Activated CD8-positive, alpha-beta memory T cell treated with anti-CD3 and anti-CD28 coated beads, Interleukin-2, amount 50 U/mL, for 48 hours (primary cell): Measurements from ENCODE around the gene OR10C1.
"Not testable (repeated sequence)": the region's sequence is repeated elsewhere in the genome, so short reads cannot be mapped to it uniquely, and the experiment has no call there.

Source experiments
- DNase-seq: peaks from one replicate; pipeline ENCODE4 v3.0.0-alpha.2; 2020

Gene OR10C1, protein sequence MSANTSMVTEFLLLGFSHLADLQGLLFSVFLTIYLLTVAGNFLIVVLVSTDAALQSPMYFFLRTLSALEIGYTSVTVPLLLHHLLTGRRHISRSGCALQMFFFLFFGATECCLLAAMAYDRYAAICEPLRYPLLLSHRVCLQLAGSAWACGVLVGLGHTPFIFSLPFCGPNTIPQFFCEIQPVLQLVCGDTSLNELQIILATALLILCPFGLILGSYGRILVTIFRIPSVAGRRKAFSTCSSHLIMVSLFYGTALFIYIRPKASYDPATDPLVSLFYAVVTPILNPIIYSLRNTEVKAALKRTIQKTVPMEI

DNA sequence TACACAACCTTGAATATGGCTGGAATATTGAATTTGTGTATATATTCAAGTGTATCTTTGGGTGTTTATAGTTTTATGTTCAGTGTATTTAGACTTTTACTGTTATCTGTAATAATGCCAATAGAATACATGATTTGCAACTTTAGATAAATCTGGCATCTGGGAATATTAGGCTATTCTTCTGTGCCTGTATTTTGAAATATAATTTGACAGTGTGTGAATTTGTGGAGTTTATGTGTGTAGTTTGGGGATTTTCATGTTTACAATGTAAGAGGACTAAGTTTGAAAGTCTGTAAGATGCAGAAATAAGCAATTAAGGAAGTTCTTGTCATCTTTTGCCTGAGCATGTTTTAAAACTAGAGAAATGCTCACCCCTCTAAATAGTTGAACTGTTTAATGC lies at the start of gene OR10C1:
OR10C1 (plus strand) TSS at position 301 of the 400 bp plus-strand sequence. CDS start 710 bp downstream, outside the sequence.
- DNase-seq = no peak

DNA sequence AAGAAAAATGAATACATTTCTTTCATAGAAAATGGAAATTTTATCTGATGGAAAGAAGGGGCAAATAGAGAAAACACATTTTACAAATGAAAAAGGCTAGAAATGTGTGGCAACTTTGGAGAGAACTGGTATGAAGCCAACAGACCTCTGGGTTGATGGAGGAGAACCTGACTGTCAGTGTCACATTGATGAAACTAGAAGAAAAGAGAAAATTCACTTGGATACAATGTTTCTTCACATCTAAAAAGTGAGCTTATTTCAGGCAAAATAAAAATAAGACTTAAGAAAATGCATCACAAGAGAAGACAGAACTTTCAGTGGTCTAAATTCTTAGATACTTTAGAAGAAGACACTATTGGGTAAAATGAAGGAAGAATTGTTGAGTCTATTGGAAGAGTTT lies 43.8 kb upstream of the OR10C1 start, which contains the start of gene OR12D2:
OR12D2 (plus strand) TSS at position 301 of the 400 bp plus-strand sequence. CDS start 1,069 bp downstream, outside the sequence.
- DNase-seq = no peak

DNA sequence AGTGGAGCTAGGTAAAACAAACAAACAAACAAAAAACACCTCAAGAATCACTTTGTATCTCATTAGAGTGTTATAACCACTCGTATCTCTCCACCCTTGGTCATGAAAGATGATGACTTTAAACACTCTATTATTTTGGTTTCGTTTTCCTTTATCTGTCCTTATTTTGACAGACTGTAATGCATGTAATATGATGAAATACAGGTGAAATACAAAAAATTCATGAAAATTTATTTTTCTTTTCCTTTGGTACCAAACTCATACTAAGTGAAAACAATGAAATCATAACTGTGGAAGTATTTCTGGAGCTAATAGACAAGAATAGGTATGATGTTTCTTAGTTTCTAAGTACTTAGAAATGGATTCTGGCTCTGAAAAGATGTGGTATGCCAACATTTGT lies 39.6 kb upstream of the OR10C1 start:
- no peak for DNase-seq

DNA sequence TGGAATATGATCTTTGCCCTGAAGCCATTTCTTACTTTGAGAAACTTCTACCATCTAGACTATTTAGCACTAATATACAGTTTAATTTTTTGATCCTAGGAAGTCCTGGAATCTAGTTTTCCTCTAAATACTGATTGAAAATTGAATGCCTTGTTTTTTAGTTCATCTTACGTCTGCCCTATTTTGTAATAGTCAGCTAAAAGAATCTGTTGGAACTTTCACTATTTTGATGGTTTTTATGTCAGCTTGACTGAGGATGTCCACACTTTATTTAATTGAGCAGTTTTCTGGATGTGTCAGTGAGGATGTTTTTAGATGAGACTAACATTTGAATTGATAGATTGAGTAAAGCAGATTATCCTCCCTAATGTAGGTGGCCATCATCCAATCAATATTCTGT lies 35.3 kb upstream of the OR10C1 start:
- DNase-seq = no peak

DNA sequence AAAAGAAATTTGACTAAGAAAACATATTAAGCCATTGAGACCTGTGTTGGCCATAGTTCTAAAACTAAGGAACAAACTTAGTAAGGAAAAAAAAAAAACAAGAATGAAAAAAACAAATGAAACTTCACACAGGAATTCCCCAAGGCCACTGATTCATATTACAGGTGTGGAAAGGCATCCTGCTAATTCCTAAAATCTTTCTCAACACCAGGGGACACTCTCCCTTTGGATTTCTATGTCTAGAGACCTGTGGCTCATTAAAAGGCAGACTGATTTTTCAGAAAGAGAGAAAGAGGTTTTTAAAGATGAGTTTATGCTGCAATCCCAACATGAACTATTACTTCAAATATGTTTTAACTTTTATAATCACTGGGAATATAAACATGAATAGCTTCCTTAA lies 24.5 kb upstream of the OR10C1 start, which contains the start of gene OR12D1:
OR12D1 (plus strand) TSS at position 341 of the 400 bp plus-strand sequence.
- DNase-seq = no peak

DNA sequence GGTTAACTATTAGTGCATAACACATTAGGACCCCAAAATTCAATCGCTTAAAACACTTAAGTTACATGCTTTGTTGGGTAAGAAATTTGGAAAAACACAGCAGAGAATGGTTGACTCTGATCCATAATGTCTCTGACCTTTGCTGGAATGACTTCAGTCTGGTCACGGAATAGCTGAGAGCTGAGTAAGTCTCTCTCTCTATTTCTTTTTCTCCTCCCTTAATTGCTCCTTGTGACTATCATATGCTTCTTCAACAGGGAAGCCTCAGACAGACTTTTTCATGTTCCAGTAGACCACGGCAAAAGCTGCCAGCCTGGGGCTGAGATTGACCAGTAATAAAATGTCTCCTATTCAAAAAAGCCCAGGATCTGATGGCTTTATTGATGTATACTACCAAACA lies 19.6 kb upstream of the OR10C1 start:
- no peak for DNase-seq

DNA sequence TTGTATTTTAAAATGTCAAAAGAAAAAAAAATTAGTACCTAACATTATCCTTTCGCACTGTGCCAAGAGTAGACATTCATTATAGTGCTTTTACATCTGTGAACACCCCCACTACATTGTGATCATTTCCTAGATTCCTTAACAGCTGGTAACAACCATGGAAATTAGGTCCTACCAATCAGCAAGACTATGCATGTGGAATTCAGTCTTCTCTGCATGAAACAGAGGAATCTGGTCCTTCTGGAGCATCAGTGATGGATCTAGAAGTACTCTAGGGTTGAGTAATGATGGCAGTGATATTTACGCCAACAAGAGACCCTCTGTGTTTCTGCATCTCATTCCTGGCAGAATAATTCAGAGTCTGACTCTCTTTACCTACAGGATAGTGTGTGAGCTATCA lies 14.9 kb upstream of the OR10C1 start:
- no peak for DNase-seq

DNA sequence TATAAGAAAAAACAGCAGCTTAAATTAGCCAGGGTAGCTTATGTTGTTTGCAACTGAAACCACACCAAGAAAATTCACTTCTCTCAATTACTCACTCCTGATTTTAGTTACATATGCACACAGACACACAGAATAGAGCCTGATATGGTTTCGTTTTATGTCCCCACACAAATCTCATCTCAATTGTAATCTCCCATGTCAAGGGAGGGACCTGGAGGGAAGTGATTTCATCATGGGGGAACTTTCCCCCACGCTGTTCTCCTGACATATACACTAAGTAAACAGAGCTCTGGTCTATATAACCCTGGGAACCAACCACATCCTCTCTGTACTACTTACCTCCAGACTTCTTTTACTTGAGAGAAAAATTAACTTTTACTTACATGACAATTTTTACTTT lies 14.5 kb upstream of the OR10C1 start:
- no peak for DNase-seq

DNA sequence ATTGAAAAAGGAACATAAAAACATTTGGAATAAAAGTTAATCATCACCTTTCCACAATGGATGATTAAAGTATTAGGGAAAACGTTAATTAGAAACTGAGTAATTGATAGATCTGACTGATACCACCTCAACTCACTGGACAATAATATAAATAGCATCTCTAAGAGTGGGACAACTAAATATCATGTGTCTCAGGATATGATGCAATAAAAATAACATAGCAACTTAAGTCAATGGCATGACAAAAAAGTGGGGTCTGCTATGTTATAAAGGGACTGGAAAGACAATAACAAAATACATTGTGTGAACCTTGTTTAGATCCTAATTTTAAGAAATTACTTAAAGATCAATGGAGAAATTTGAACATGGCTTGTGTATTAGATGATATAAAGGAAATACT lies 14.0 kb upstream of the OR10C1 start:
- DNase-seq = no peak

DNA sequence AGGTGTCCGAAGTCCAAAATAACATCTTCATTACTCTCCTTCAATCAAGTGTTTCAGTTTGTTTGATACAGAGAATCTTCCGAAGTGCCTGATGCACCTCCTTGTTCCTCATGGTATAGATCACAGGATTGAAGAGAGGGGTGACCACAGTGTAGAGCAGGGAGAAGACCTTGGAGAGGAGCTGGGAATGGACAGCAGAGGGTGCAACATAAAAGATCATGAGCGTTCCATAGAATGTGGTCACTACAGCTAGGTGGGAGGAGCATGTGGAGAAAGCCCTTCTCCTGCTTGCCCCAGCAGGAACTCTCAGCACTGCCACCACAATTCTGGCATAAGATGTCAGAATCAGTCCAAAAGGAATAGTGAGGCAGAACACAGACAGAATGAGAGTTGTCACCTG lies 12.5 kb upstream of the OR10C1 start:
- DNase-seq = no peak

DNA sequence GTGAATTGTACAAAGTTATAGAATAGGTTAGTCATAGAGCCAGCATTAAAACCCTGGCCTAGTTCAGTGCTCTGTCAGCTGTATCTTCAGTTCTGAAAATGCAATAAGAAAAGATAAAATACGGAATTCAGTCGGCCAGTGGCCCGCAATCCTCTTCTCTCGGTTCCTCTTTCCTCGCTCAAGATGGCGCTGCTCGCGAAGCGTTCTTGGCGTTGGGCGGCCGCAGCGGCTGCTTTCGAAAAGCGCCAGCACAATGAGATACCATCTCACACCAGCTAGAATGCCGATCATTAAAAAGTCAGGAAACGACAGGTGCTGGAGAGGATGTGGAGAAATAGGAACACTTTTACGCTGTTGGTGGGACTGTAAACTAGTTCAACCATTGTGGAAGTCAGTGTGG lies 2.4 kb upstream of the OR10C1 start:
- not testable (repeated sequence) for DNase-seq

DNA sequence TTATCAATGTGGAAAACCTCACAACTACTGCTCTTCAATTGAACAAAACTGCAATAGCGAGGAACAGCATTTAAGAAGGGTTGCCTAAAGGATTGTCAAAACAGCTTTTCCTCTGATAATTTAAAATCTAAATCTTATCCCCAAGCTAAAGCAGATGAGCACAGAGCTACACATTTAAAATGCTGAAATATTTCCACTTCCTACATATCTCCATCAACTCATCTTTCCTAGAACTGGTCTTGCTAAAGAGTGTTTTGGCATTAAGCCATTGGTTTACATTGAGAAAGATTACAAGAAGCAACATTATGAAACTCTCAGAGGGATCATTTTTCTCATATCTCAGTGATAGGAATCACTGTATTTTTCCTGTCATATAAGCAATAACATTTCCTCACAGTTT lies 3.6 kb downstream of the OR10C1 start:
- DNase-seq = no peak

DNA sequence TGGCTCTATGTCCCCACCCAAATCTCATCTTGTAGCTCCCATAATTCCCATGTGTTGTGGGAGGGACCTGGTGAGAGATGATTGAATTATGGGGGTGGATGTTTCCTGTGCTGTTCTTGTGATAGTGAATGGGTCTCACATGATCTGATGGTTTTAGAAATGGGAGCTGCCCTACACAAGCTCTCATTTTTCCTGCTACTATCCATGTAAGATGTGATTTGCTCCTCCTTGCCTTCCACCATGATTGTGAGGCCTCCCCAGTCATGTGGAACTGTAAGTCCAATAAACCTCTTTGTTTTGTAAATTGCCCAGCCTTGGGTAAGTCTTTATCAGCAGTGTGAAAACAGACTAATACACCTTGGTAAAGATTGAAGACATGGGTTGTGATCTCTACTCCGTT lies 4.9 kb downstream of the OR10C1 start:
- DNase-seq = not testable (repeated sequence)

DNA sequence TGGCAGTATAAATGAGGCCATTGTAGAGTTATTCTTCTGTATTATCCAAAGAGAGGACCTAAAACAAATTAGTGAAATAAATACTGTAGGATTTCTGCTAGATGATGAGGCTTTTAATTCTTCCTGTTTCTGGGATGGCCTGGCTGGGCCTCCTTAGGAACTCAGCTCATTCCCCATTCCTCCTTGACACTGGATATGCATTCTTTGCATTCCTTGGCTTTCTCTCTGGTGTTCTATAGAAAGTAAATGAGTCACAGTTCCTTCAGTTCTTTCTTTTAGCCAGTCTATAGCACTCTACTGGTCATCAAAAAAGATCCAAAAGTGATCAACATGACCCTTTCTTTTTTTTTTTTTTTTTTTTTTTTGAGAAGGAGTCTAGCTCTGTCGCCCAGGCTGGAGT lies 8.6 kb downstream of the OR10C1 start:
- no peak for DNase-seq

DNA sequence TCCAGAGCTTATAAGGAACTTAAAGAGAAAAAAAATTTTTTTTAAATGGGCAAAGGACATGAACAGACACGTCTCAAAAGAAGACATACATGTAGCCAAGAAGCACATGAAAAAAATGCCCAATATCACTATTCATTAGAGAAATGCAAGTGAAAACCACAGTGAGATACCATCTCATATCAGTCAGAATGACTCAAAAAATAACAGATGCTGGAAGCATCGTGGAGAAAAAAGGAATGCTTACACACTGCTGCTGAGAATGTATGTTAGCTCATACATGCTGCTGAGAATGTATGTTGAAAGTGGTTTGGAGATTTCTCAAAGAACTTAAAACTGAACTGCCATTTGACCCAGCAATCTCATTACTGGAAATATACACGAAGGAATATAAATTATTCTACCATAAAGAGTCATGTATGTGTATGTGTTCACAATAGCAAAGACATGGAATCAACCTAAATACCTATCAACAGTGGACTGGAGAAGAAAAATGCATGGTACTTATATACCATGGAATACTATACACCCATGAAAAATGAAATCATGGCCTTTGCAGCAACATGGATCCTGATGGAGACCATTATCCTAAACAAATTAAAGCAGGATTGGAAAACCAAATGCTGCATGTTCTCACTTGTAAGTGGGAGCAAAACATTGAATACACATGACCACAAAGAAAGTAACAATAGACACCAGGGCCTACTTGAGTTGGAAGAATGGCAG lies 12.5 kb downstream of the OR10C1 start:
- no peak for DNase-seq

DNA sequence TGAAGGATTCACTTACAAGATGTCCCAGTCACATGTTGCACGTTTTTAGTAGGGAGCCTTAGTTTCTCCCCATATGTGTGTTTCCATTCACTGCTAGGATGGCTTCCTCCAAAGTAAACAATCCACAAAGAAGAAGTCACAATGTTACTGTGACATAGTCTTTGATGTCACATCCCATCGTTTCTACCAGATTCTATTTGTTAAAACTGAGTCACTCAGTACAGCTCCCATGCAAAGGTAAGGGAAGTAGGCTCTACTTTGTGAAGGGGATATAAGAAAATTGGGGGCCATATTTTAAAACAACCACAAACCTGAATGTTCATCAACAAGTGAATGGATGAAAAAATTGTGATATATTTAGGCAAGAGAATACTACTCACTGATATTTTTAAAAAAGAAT lies 17.9 kb downstream of the OR10C1 start, which contains the start of the genes OR11A1 and OR2H1:
OR11A1 (minus strand) TSS at position 101 of the 400 bp plus-strand sequence. CDS start 29,430 bp downstream, outside the sequence.
OR2H1 (plus strand) TSS at position 185 of the 400 bp plus-strand sequence. CDS start 4,615 bp downstream, outside the sequence.
- no peak for DNase-seq

DNA sequence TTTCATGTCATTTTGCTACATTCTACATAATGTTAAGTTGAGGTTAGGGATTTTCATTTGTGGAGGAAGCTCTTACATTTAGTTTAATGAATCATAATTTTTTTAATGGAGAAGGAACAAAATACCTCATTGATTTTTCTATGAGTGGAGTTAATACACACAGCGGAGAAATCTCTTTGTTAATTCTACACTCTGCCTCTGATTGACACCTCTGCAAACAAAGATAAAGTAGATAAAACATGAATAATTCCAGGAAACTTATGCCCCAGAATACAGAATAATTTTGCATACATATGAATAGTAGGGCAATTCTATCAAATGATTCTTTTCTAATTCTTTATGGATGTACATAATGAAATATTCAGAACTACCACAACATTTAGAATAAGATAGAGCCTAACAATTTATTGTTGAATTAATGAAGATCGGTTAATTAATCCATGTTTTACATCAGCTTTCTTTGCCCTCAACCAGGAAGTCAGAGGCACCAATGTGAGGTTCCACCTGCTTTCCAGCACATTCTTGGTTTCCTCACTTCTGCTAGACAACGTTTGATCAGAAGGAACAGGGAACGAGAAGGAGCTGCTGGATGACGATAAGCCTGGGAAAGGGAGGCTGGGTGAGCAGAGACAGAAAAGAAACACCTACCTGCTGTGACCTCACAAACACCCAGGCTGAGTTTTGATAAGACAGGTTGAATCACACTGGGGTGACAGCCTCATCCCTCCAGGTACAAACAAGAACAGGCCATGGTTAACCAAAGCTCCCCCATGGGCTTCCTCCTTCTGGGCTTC lies 22.1 kb downstream of the OR10C1 start:
- DNase-seq = no peak

DNA sequence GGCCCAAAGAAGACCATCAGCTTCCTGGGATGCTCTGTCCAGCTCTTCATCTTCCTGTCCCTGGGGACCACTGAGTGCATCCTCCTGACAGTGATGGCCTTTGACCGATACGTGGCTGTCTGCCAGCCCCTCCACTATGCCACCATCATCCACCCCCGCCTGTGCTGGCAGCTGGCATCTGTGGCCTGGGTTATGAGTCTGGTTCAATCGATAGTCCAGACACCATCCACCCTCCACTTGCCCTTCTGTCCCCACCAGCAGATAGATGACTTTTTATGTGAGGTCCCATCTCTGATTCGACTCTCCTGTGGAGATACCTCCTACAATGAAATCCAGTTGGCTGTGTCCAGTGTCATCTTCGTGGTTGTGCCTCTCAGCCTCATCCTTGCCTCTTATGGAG lies 22.9 kb downstream of the OR10C1 start:
- DNase-seq = no peak

DNA sequence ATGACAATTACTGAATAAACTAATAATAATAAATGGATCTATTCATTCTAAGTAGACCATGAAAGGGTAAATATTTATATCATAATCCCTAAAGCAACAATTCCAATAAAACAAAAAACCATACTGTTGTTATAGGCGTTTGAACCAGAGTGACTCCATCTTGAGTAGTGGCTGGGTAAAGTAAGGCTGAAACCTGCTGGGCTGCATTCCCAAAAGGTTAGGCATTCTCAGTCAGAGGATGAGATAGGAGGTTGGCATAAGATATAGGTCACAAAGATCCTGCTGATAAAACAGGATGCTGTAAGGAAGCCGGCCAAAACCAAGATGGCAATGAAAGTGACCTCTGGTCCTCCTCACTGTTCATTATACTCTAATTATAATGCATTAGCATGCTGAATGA lies 26.2 kb downstream of the OR10C1 start:
- DNase-seq = no peak

DNA sequence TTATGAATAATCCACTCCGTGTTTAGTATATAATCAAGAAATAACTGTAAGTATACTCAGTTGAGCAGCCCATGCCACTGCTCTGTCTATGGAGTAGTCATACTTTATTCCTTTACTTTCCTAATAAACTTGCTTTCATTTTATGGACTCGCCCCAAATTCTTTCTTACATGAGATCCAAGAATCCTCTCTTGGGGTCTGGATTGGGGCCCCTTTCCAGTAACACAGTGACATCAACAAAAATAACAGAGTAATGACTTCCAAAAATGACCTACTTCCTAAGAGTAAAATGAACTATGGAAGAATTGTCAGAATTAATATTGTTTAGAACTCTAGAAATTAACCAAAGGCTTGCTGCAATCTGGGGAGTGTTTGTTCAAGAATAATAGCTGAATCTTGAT lies 26.7 kb downstream of the OR10C1 start:
- DNase-seq = no peak

DNA sequence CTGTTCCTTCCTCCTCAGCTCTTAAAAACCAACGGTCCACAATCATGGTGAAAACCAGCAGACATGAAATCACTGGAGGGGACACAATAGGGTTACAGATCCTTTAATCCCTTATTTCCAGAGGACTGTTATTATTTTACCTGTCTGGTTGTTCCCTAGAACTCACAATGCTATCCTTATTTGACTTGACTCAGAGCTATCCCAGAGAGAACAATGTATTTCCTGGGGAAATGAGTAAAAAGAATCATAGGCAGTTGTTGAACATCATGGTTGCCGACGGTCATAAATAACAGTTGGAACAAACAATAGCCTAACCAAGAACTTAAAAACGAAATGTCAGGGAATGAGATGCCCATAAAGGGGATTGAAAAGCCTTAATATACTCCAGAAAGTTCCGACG lies 27.1 kb downstream of the OR10C1 start:
- DNase-seq = no peak

DNA sequence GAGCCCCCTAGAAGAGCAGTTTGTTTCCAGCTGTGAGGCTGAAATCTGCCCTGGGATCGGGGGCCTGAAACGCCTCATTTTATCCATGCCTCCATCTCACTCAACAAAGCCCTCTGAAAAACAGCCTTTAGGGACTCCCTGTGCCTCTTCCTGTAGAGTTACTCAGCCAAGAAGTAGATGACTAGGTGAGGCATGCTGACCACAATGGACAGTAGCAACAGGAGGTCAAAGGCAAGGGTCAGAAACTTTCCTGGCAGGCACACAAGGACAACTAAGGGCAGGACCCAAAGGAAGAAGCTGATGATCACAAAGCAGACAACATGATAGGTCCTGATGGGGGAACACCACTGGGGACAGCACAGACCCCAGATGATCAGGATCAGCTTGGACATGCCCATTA lies 35.9 kb downstream of the OR10C1 start:
- no peak for DNase-seq

DNA sequence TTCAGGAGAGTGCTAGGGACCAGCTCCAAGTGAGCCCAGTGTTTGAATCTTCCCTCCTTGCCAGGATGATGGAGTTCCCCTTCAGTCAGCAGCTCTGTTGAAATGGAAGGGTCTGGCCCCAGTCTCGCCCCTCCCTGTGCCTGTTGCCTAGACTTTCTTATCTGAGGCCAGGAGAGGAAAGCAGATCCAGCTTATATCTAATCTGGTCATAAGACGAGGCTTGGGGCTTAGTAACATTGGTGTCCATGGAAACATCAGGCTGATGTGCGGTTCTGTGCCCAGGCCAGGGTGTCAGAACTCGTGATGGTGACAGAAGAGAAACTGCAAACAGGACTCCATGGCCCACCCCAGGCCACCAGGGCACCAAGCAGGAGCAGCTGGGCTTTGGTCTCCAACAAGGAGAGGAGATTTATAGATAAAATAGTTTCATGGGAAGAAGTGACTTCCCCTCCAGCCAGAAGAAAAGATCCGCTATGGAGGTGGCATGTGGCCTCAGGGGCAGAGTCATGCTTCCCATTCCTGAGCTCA lies 38.9 kb downstream of the OR10C1 start:
- no peak for DNase-seq
